GM21515 (cell line): ENCODE results near the gene ZNF165.
"Not testable (repeated sequence)": the region's sequence is repeated elsewhere in the genome, so short reads cannot be mapped to it uniquely, and the experiment has no call there.

Source experiments
- ATAC-seq: cut with Tn5 transposase; IDR thresholded peaks from one replicate; pipeline ENCODE4 v1.9.1; 2021; ENCODE audit not compliant: unreplicated experiment

Gene ZNF165

GRCh38 chr6:28080381-28080630 is at the start of gene ZNF165:
Gene ZNF165, plus strand, starts transcription at chr6:28080568. Its CDS starts 4,913 bp downstream, at chr6:28085481.
- not testable (repeated sequence) for ATAC-seq

GRCh38 chr6:28053584-28053983 is 26.8 kb upstream of the ZNF165 start:
- ATAC-seq, result no peak

- no peak for ATAC-seq
These were observed 20.0 kb upstream of the ZNF165 start for GRCh38 chr6:28060405-28060804.

GRCh38 chr6:28064272-28064671 is 16.1 kb upstream of the ZNF165 start:
- no peak for ATAC-seq

GRCh38 chr6:28068067-28068466 is 12.3 kb upstream of the ZNF165 start:
- no peak for ATAC-seq

- ATAC-seq, result not testable (repeated sequence)
These were observed 9.4 kb upstream of the ZNF165 start for GRCh38 chr6:28070968-28071367.

- no peak for ATAC-seq
These were observed 2.3 kb upstream of the ZNF165 start for GRCh38 chr6:28078050-28078449.

- ATAC-seq, result no peak
These were observed 1.5 kb upstream of the ZNF165 start for GRCh38 chr6:28078836-28079235.

GRCh38 chr6:28080631-28081485 is 490 bp downstream of the ZNF165 start:
- peak; percentile 69 for ATAC-seq

GRCh38 chr6:28081486-28081751 is 1.1 kb downstream of the ZNF165 start:
- ATAC-seq, result peak; percentile 54

GRCh38 chr6:28082939-28083338 is 2.6 kb downstream of the ZNF165 start:
- ATAC-seq, result no peak

- ATAC-seq, result no peak
These were observed 8.7 kb downstream of the ZNF165 start for GRCh38 chr6:28089054-28089453.

GRCh38 chr6:28090917-28091586 is 10.7 kb downstream of the ZNF165 start:
- ATAC-seq, result no peak

- not testable (repeated sequence) for ATAC-seq
These were observed 21.9 kb downstream of the ZNF165 start for GRCh38 chr6:28102222-28102621.

GRCh38 chr6:28102699-28103098 is 22.3 kb downstream of the ZNF165 start:
- ATAC-seq, result not testable (repeated sequence)

GRCh38 chr6:28104392-28105244 is 24.2 kb downstream of the ZNF165 start:
- ATAC-seq, result peak; percentile 99

GRCh38 chr6:28105245-28105639 is 24.9 kb downstream of the ZNF165 start:
- ATAC-seq, result no peak

- ATAC-seq, result no peak
These were observed 27.1 kb downstream of the ZNF165 start for GRCh38 chr6:28107506-28107905.

- ATAC-seq, result no peak
These were observed 31.6 kb downstream of the ZNF165 start for GRCh38 chr6:28111964-28112363.

- no peak for ATAC-seq
These were observed 35.4 kb downstream of the ZNF165 start for GRCh38 chr6:28115799-28116198.

GRCh38 chr6:28117386-28118050 is 37.1 kb downstream of the ZNF165 start:
- no peak for ATAC-seq
